HT-29 (cell line): ENCODE data around the gene LRRC28. TPM values are rescaled to one million over a fixed set of nuclear protein-coding genes. Genes with fewer than 3 reads are reported as not detected.

Experiments
- DNase-seq: peaks from one replicate; pipeline ENCODE4 v3.0.0-alpha.2; 2015; ENCODE audit warnings: low spot score
- total RNA-seq: library from RNA; depleted of rRNA; stranded (reverse); fragments of >200 nt; shearing (Covaris generic); gene quantifications from 2 replicates; pipeline ENCODE4 v1.2.3, GENCODE V29; 2014; rRNA removed

LRRC28 gene
- total RNA-seq, 1 experiment from 2014 or later, result 10.9 TPM

GRCh38 chr15:99435113-99435695, 183.9 kb downstream of the LRRC28 start:
- peak; percentile 87 for DNase-seq

- DNase-seq, result no peak
Measured at GRCh38 chr15:99435877-99436541, 184.7 kb downstream of the LRRC28 start.

GRCh38 chr15:99436542-99437314, 185.4 kb downstream of the LRRC28 start:
- DNase-seq, result no peak

- DNase-seq, result no peak
Measured at GRCh38 chr15:99437315-99438223, 186.3 kb downstream of the LRRC28 start.

GRCh38 chr15:99438224-99438585, 186.9 kb downstream of the LRRC28 start:
- no peak for DNase-seq

- DNase-seq, result no peak
Measured at GRCh38 chr15:99438691-99439523, 187.6 kb downstream of the LRRC28 start.

- DNase-seq, result no peak
Measured at GRCh38 chr15:99439524-99439835, 188.2 kb downstream of the LRRC28 start.

GRCh38 chr15:99440029-99440428, 188.7 kb downstream of the LRRC28 start:
- no peak for DNase-seq

Other genes with a start within 250 kb of the LRRC28 start
- not detected in 2 replicates for gene PGPEP1L, start 243.7 kb upstream of the LRRC28 start, total RNA-seq
- not detected in 2 replicates for gene SYNM, start 146.4 kb upstream of the LRRC28 start, total RNA-seq
- 8.3 and 8.6 TPM in 2 replicates for gene TTC23, start 1.9 kb upstream of the LRRC28 start, total RNA-seq